HEK293T (cell line): ENCODE measurements around the gene HOXD1.

Experiments used
- CTCF ChIA-PET: fragments of 350-600 bp; formaldehyde crosslinking; extraction: SDS; loops from one replicate; lab custom pipeline; 2021; ENCODE audit warnings: antibody characterized with exemption, inconsistent platforms; lab: Yijun Ruan, JAX
- POLR2A ChIA-PET: fragments of 350-600 bp; formaldehyde crosslinking; extraction: SDS; loops from one replicate; lab custom pipeline; 2020; ENCODE audit warnings: antibody characterized with exemption, inconsistent platforms; lab: Yijun Ruan, JAX
- DNase-seq: peaks from one replicate; pipeline ENCODE4 v3.0.0; 2012; ENCODE audit warnings: mixed read lengths; ENCODE audit errors: extremely low spot score
- ARNT ChIP-seq: fragments of 450-650 bp; IDR thresholded peaks from 2 replicates; pipeline ENCODE4 v1.6.1; 2017; ENCODE audit warnings: mild to moderate bottlenecking
- BHLHE40 ChIP-seq: fragments of 450-650 bp; IDR thresholded peaks from 2 replicates; pipeline ENCODE4 v1.6.1; 2016; ENCODE audit warnings: mild to moderate bottlenecking, moderate library complexity, borderline replicate concordance
- CTBP1 ChIP-seq: fragments of 450-650 bp; IDR thresholded peaks from 2 replicates; pipeline ENCODE4 v1.6.1; 2016; ENCODE audit warnings: borderline replicate concordance
- ELF4 ChIP-seq: fragments of 450-650 bp; IDR thresholded peaks from 2 replicates; pipeline ENCODE4 v1.6.1; 2017; ENCODE audit warnings: antibody characterized with exemption
- FOXA1 ChIP-seq: fragments of 450-650 bp; IDR thresholded peaks from 2 replicates; pipeline ENCODE4 v1.6.1; 2016; ENCODE audit warnings: mild to moderate bottlenecking
- FOXK2 ChIP-seq: fragments of 450-650 bp; IDR thresholded peaks from 2 replicates; pipeline ENCODE4 v1.6.1; 2016; ENCODE audit warnings: mild to moderate bottlenecking
- FOXM1 ChIP-seq: fragments of 450-650 bp; IDR thresholded peaks from 2 replicates; pipeline ENCODE4 v1.6.1; 2017; ENCODE audit warnings: mild to moderate bottlenecking, borderline replicate concordance
- HDGF ChIP-seq: fragments of 450-650 bp; IDR thresholded peaks from 2 replicates; pipeline ENCODE4 v1.6.1; 2017; ENCODE audit warnings: antibody characterized with exemption, borderline replicate concordance
- L3MBTL2 ChIP-seq: fragments of 450-650 bp; conservative IDR thresholded peaks from 2 replicates; pipeline ENCODE4 v1.6.1; 2016; ENCODE audit warnings: mild to moderate bottlenecking
- LEF1 ChIP-seq: fragments of 450-650 bp; IDR thresholded peaks from 2 replicates; pipeline ENCODE4 v1.6.1; 2017; ENCODE audit warnings: mild to moderate bottlenecking, borderline replicate concordance
- NFRKB ChIP-seq: fragments of 450-650 bp; IDR thresholded peaks from 2 replicates; pipeline ENCODE4 v1.6.1; 2016; ENCODE audit warnings: mild to moderate bottlenecking, moderate library complexity
- PKNOX1 ChIP-seq: fragments of 450-650 bp; IDR thresholded peaks from 2 replicates; pipeline ENCODE4 v1.6.1; 2016
- SP1 ChIP-seq: fragments of 450-650 bp; IDR thresholded peaks from 2 replicates; pipeline ENCODE4 v1.6.1; 2017
- SUZ12 ChIP-seq: fragments of 450-650 bp; IDR thresholded peaks from 2 replicates; pipeline ENCODE4 v1.6.1; 2016; ENCODE audit warnings: mild to moderate bottlenecking
- TARDBP ChIP-seq: fragments of 450-650 bp; IDR thresholded peaks from 2 replicates; pipeline ENCODE4 v1.6.1; 2016
- ZNF384 ChIP-seq: fragments of 450-650 bp; IDR thresholded peaks from 2 replicates; pipeline ENCODE4 v1.6.1; 2016

Gene HOXD1

GRCh38 chr2:176166272-176166671 is 22.2 kb upstream of the HOXD1 start:
- DNase-seq, result no peak
- ChIA-PET CTCF (no interaction called here), POLR2A (interaction anchor here (2.6 kb wide), 1 partner anchor 8 kb away, joined by 11 read pairs; no protein-coding TSS in a partner anchor)
- TF ChIP-seq HDGF (no peak), ARNT (no peak), ELF4 (no peak), ZNF384 (no peak)

GRCh38 chr2:176167398-176167797 is 21.1 kb upstream of the HOXD1 start:
- DNase-seq, result no peak
- ChIA-PET POLR2A (no interaction called here), CTCF (no interaction called here)
- TF ChIP-seq TARDBP (no peak), FOXA1 (no peak), CTBP1 (no peak), ELF4 (no peak), NFRKB (no peak), ZNF384 (no peak), SUZ12 (no peak), FOXM1 (no peak), LEF1 (no peak), BHLHE40 (no peak), L3MBTL2 (no peak)

GRCh38 chr2:176169181-176169580 is 19.3 kb upstream of the HOXD1 start:
- ChIA-PET CTCF (no interaction called here), POLR2A (interaction anchor here (0.9 to 1.2 kb wide), 3 partner anchors 9 to 100 kb away, joined by 3 read pairs; partner anchors contain the start of gene MTX2)
- no peak for DNase-seq
- TF ChIP-seq ARNT (no peak), CTBP1 (no peak), HDGF (no peak), NFRKB (no peak), BHLHE40 (no peak), ZNF384 (no peak), FOXK2 (no peak), ELF4 (no peak), FOXM1 (no peak), PKNOX1 (no peak), TARDBP (no peak), L3MBTL2 (no peak), SUZ12 (no peak), SP1 (no peak), FOXA1 (no peak), LEF1 (no peak)

GRCh38 chr2:176169711-176170110 is 18.8 kb upstream of the HOXD1 start:
- DNase-seq, result no peak
- ChIA-PET CTCF (no interaction called here), POLR2A (interaction anchor here (0.9 to 1.2 kb wide), 3 partner anchors 9 to 99 kb away, joined by 3 read pairs; partner anchors contain the start of gene MTX2)
- no peak for TF ChIP-seq L3MBTL2

- CTCF ChIA-PET, result no interaction called here
Measured at GRCh38 chr2:176170602-176171305, 17.7 kb upstream of the HOXD1 start.

GRCh38 chr2:176171351-176172006 is 17.0 kb upstream of the HOXD1 start:
- CTCF ChIA-PET, result no interaction called here
- TF ChIP-seq ELF4 (no peak), NFRKB (no peak)
- no peak for DNase-seq
- POLR2A ChIA-PET, result no interaction called here

More at GRCh38 chr2:176170602-176171305, 17.7 kb upstream of the HOXD1 start:
- no peak for DNase-seq
- POLR2A ChIA-PET, result no interaction called here
- TF ChIP-seq FOXA1, result no peak
- TF ChIP-seq FOXM1, result no peak
- TF ChIP-seq FOXK2, result no peak
- no peak for TF ChIP-seq BHLHE40
- no peak for TF ChIP-seq PKNOX1
- no peak for TF ChIP-seq TARDBP
- no peak for TF ChIP-seq L3MBTL2
- no peak for TF ChIP-seq CTBP1
- no peak for TF ChIP-seq SP1
- no peak for TF ChIP-seq NFRKB
- no peak for TF ChIP-seq HDGF
- TF ChIP-seq ELF4, result no peak
- TF ChIP-seq LEF1, result no peak
- TF ChIP-seq SUZ12, result no peak
- TF ChIP-seq ZNF384, result no peak
- no peak for TF ChIP-seq ARNT
